ENCODE results near the gene RHBDD1. TPM values are rescaled to one million over a fixed set of nuclear protein-coding genes. Genes with fewer than 3 reads are reported as not detected.

Gene RHBDD1
- total RNA-seq, 1 donor from 2014 or later, result 29.9 TPM

- H3K4me3 Mint-ChIP-seq (ENCODE audit: unreplicated experiment), result no peak overlapping the region
- H3K9me3 Mint-ChIP-seq (ENCODE audit: unreplicated experiment), result no peaks in the 10 kb centered on the region
- peaks cover 4% of the 10 kb centered on the region for H3K4me1 Mint-ChIP-seq (ENCODE audit: low read depth, unreplicated experiment)
- no peak overlapping the region for H3K27ac Mint-ChIP-seq (ENCODE audit: unreplicated experiment)
- no peaks in the 10 kb centered on the region for H3K27me3 Mint-ChIP-seq (ENCODE audit: unreplicated experiment)
- TF ChIP-seq CTCF (IDR thresholded peaks at IDR 0.05; ENCODE audit: partially characterized antibody, unreplicated experiment), result no peak
- H3K36me3 Mint-ChIP-seq (ENCODE audit: unreplicated experiment), result no peaks in the 10 kb centered on the region
- no peak for DNase-seq
Measured at GRCh38 chr2:226969417-226970080, 133.7 kb downstream of the RHBDD1 start.

- Mint-ChIP-seq H3K27me3 (ENCODE audit: unreplicated experiment) (no peaks in the 10 kb centered on the region), H3K27ac (ENCODE audit: unreplicated experiment) (no peak overlapping the region), H3K4me1 (ENCODE audit: low read depth, unreplicated experiment) (peaks cover 4% of the 10 kb centered on the region), H3K36me3 (ENCODE audit: unreplicated experiment) (no peaks in the 10 kb centered on the region), H3K4me3 (ENCODE audit: unreplicated experiment) (no peak overlapping the region), H3K9me3 (ENCODE audit: unreplicated experiment) (no peaks in the 10 kb centered on the region)
- DNase-seq, result no peak
- no peak for TF ChIP-seq CTCF (IDR thresholded peaks at IDR 0.05; ENCODE audit: partially characterized antibody, unreplicated experiment)
Measured at GRCh38 chr2:226970362-226970761, 134.5 kb downstream of the RHBDD1 start.

GRCh38 chr2:226971084-226971483 lies 135.2 kb downstream of the RHBDD1 start:
- Mint-ChIP-seq H3K27me3 (ENCODE audit: unreplicated experiment) (no peaks in the 10 kb centered on the region), H3K36me3 (ENCODE audit: unreplicated experiment) (no peaks in the 10 kb centered on the region), H3K4me1 (ENCODE audit: low read depth, unreplicated experiment) (peaks cover 4% of the 10 kb centered on the region), H3K27ac (ENCODE audit: unreplicated experiment) (no peak overlapping the region), H3K4me3 (ENCODE audit: unreplicated experiment) (no peak overlapping the region), H3K9me3 (ENCODE audit: unreplicated experiment) (no peaks in the 10 kb centered on the region)
- no peak for DNase-seq
- no peak for TF ChIP-seq CTCF (IDR thresholded peaks at IDR 0.05; ENCODE audit: partially characterized antibody, unreplicated experiment)

GRCh38 chr2:226971770-226972169 lies 135.9 kb downstream of the RHBDD1 start:
- DNase-seq, result no peak
- no peak overlapping the region for H3K4me3 Mint-ChIP-seq (ENCODE audit: unreplicated experiment)
- no peak for TF ChIP-seq CTCF (IDR thresholded peaks at IDR 0.05; ENCODE audit: partially characterized antibody, unreplicated experiment)
- H3K27ac Mint-ChIP-seq (ENCODE audit: unreplicated experiment), result no peak overlapping the region
- H3K4me1 Mint-ChIP-seq (ENCODE audit: low read depth, unreplicated experiment), result peaks cover 4% of the 10 kb centered on the region
- no peaks in the 10 kb centered on the region for H3K9me3 Mint-ChIP-seq (ENCODE audit: unreplicated experiment)
- no peaks in the 10 kb centered on the region for H3K27me3 Mint-ChIP-seq (ENCODE audit: unreplicated experiment)
- no peaks in the 10 kb centered on the region for H3K36me3 Mint-ChIP-seq (ENCODE audit: unreplicated experiment)

- H3K4me1 Mint-ChIP-seq (ENCODE audit: low read depth, unreplicated experiment), result peaks cover 4% of the 10 kb centered on the region
- no peaks in the 10 kb centered on the region for H3K36me3 Mint-ChIP-seq (ENCODE audit: unreplicated experiment)
- no peaks in the 10 kb centered on the region for H3K27me3 Mint-ChIP-seq (ENCODE audit: unreplicated experiment)
- H3K4me3 Mint-ChIP-seq (ENCODE audit: unreplicated experiment), result no peak overlapping the region
- no peak for TF ChIP-seq CTCF (IDR thresholded peaks at IDR 0.05; ENCODE audit: partially characterized antibody, unreplicated experiment)
- H3K27ac Mint-ChIP-seq (ENCODE audit: unreplicated experiment), result no peak overlapping the region
- H3K9me3 Mint-ChIP-seq (ENCODE audit: unreplicated experiment), result no peaks in the 10 kb centered on the region
- no peak for DNase-seq
Measured at GRCh38 chr2:226973816-226974215, 138.0 kb downstream of the RHBDD1 start.

Measured in glutamatergic neuron (in vitro differentiated cells).